Transverse colon (tissue), 3 donors: ENCODE data around the gene DPYSL5.

Experiments used
- CTCF ChIP-seq, 5 experiments: fragments of 200-600 bp in 3 of 5; fragments of 450-650 bp in 2 of 5; sonication (generic) in 3 of 5; IDR thresholded peaks; 1 replicate in 2 of 5; 2 replicates in 3 of 5; pipeline ENCODE4 v1.5.1; 2016 to 2017; ENCODE audit warnings: antibody characterized with exemption in 5 of 5, inconsistent platforms in 3 of 5, mild to moderate bottlenecking in 2 of 5, moderate library complexity in 1 of 5
- POLR2A ChIP-seq: fragments of 450-650 bp; IDR thresholded peaks from one replicate; pipeline ENCODE4 v1.6.1; 2016; ENCODE audit warnings: antibody characterized with exemption, mild to moderate bottlenecking, moderate library complexity

- TF ChIP-seq CTCF (IDR thresholded peaks at IDR 0.05): no peak
- no peak for TF ChIP-seq POLR2A
Measured at GRCh38 chr2:26899500-26900164, 51.7 kb downstream of the DPYSL5 start.
